OCI-M1 (cell line): ENCODE data around the gene SLC8A2.

Experiments
- DNase-seq: peaks from one replicate; lab custom pipeline; 2025; lab: John Stamatoyannopoulos, UW

Gene SLC8A2

GRCh38 chr19:47503130-47503825, 31.6 kb upstream of the SLC8A2 start:
- no peak for DNase-seq

- no peak for DNase-seq
Observed at GRCh38 chr19:47499863-47500830, 28.5 kb upstream of the SLC8A2 start.

DNA sequence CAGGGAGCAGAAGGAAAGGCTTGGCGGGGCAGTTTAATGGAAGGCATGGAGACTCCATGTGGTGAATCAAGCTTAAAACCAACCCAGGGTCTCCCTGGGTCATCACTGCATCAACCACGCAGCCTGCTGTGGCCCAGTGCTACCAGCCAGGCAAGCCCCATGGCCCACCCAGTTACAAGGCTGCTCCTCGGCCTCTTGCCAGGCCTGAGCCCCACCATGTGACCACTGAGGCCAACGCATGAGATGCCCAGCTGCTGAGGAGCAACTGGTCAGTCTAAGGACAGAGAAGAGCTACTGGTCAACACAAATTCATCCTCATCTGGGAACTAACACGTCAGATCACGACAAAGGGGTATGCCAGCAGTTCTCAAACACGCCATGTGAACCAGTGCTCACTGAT, 27.7 kb upstream of the SLC8A2 start:
- DNase-seq, result no peak

- DNase-seq, result no peak
Observed at GRCh38 chr19:47498561-47498960, 26.9 kb upstream of the SLC8A2 start.

DNA sequence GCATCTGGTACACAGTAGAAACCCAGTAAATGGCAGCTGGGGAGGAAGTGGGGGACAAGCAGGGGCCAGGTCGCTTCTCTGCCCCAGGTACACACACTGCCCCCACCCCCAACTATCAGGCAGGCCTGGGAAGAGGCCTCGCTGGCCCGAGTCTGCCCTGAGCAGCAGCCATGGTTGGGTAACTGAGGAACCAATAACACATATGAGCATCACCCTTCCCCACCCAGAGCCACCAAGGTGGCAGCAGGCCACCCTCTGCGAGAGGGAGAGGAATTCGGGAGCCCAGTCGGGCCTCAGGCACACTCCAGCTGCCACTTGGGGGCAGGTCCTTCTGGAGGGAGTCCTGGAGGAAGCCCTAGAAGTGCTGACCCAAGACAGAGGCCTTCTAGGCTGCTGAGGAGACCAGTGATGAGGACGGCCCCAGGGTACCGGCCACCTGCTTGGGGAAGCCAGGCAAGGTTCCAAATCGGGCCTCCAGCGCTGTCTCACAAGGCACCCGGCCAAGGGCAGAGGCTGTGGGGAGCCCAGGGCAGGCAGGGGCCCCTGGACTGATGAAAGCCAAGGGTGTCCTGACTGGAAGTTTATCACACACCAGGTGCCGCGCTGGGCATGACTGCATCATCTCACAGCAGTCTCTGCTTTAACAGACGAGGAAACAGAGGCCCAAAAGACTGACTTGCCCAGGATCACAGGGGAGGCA, 26.3 kb upstream of the SLC8A2 start:
- DNase-seq, result no peak

- peak; percentile 23 for DNase-seq
Observed at GRCh38 chr19:47497050-47497766, 25.5 kb upstream of the SLC8A2 start.

DNA sequence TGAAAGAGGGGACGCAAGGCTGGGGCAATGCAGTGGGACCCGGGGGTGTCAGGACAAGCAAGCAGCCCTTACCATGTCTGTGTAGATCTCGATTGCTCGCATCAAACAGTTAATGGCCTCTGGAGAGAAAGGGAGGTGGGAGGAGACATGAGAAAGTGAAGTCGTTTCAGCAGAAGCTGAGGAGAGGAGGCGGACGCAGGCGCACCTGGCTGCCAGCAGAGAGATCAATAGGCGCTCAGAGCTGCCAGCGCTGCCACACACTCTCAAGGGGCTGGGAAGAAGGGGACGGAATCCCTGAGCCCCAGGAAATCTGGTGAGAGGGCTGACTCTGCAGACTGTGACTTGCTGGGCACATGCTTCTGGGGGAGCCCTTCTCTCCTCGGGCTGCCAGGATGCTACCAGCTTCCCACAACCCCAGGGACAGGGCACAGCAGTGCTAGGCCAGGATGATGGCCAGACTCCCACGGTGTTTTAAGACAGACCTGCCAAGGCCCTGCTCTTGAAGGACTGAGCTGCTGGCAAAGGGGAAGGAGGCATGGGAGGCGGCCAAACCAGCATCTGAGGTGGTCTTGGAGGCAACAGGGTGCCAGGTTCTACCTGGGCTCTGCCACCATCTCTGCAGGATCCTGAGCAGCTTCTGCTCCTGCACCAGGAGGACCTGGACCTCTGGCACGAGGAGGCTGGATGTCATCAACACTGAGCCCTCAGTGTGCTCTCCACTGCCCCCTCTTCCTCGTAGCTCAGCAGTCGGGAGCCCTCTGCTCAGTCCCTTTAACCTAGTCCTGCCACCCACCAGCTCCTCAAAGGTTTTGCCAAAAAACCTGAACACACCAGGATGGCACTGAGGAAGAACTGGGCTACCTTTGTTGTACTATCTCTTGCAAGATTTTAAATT, 24.0 kb upstream of the SLC8A2 start:
- DNase-seq, result no peak

GRCh38 chr19:47494729-47495128, 23.0 kb upstream of the SLC8A2 start:
- peak; percentile 81 for DNase-seq

- DNase-seq, result no peak
Observed at GRCh38 chr19:47494211-47494547, 22.5 kb upstream of the SLC8A2 start.

GRCh38 chr19:47493378-47494210, 21.9 kb upstream of the SLC8A2 start:
- DNase-seq, result no peak

GRCh38 chr19:47492571-47493377, 21.1 kb upstream of the SLC8A2 start:
- no peak for DNase-seq

GRCh38 chr19:47492137-47492533, 20.4 kb upstream of the SLC8A2 start:
- no peak for DNase-seq

GRCh38 chr19:47491358-47492136, 19.9 kb upstream of the SLC8A2 start:
- DNase-seq, result no peak

- no peak for DNase-seq
Observed at GRCh38 chr19:47490847-47491246, 19.2 kb upstream of the SLC8A2 start.

DNA sequence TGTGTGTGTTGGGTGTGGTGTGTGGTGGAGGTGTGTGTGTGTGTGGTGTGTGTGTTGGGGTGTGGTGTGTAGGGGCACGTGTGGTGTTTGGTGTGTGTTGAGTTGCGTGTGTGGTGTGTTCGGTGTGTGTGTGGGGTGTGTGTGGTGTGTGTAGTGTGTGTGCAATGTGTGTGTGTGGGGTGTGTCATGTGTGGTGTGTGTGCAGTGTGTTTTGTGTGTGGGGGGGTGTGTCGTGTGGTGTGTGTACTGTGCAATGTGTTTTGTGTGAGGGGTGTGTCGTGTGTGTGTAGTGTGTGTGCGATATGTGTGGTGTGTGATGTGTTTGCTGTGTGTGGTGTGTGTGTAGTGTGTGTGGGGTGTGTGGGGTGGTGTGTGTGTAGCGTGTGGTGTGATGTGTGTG, 18.3 kb upstream of the SLC8A2 start:
- no peak for DNase-seq

GRCh38 chr19:47489072-47489914, 17.6 kb upstream of the SLC8A2 start:
- no peak for DNase-seq
